HG03280 (cell line): ENCODE measurements around the gene SIRPA.

Experiments
- ATAC-seq: cut with Tn5 transposase; IDR thresholded peaks from one replicate; pipeline ENCODE4 v1.9.1; 2021; ENCODE audit warnings: mild to moderate bottlenecking, moderate library complexity; ENCODE audit not compliant: unreplicated experiment

The SIRPA gene

DNA sequence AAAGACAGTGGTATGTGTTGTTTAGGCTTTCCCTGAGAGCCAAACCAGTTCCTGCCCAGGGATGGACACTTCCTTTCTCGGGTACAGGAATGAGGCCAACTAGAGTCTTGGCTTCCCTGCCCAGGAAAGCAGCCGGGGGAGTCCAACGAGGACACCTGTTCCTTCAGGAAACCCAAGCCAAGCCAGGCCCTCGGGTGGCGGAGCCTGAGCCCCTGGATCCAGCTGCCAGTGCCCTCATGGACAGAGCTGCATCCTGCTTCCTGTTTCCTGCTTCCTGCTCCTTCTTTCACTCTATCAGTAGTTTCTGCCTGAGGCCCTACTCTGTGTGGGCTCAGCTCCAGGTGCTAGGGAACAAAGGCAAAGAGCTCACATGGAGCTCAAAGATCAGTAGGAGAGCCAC is 7.9 kb upstream of the SIRPA start:
- no peak for ATAC-seq

DNA sequence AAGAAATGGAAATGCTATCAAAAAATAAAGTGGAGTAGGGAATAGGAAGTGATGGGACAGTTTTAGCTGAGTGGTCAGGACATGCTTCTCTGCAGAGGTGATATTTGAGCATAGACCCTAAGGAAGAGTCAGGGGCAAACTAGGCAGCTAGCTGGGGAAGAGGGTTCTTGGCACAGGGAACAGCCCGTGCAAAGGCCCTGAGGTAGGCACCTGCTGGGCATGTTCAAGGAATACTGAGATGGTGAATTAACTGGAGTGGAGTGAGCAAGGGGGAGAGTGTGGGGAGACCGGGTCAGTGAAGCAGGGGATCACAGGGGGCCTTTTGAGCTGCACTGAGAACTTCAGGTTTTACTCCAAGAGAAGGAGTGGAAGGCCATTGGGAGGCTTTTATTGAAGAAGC is 7.5 kb upstream of the SIRPA start:
- no peak for ATAC-seq

DNA sequence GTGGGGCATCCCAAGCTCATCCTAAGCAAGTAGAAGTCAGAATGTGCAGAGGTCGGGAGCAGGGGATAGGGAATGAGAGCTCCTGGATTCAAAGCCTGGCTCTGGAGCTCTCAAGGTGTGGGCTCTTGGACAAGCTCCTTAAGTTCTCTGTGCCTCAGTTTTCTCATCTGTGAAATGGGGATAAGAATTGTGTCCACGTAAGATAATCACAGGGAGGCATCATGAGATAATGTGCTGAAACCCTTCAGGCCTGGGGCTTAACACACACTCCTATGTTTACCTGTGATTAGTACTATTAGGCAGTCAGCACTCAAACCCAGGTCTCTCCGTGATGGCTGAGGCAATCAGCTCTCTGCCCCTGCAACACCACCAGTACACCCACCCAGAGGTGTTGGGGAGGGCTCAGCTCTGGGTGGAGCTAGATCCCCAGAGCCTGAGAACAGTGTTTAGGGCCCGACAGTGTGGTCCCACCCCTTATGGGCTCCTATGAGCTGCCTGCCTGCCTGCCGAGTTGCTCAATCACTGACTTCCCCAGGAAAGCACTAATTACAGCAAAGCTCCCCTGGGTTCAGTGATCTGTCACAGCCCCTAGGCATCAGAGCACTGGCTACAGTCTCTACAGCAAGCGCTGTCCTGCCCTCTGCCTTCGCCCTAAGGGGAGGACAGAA is 6.3 kb upstream of the SIRPA start:
- ATAC-seq, result no peak

DNA sequence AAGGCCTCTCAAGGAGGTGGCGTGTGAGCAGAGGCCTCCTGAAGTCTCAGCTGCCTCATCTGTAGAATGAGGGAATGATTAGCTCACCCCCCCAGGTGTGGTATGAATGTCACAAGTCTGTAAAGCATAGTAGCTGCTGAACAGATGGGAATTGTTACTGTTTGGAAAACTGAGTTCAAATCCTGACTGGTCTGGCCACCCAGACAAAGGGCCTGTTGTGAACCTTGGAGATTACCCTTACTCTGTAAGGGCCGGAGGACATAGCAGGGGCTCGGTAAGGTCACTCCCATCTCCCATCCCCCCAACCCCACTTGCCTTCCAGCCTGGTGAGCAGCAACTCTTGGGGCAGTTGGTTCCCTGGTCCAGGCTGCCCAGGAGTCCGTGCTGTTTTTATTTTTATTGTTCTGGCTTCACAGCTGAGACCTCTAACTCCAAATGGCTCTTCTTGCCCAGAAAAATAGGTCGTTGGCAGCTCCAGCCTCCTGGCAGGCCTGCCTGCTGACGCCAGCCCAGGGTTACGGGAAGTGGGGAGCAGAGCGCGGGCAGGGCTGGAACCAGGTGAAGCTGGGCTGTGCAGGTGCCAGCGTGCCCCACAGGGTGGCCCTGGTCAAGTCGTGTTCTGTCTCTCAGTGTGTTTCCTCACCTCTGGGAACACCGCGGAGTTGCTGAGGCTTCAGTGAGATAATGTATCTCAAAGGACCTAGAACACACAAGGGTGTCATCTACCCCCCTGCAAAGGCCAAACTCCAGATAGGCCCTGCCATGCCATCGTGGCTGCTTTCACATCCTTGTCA is 4.5 kb upstream of the SIRPA start:
- ATAC-seq, result no peak

DNA sequence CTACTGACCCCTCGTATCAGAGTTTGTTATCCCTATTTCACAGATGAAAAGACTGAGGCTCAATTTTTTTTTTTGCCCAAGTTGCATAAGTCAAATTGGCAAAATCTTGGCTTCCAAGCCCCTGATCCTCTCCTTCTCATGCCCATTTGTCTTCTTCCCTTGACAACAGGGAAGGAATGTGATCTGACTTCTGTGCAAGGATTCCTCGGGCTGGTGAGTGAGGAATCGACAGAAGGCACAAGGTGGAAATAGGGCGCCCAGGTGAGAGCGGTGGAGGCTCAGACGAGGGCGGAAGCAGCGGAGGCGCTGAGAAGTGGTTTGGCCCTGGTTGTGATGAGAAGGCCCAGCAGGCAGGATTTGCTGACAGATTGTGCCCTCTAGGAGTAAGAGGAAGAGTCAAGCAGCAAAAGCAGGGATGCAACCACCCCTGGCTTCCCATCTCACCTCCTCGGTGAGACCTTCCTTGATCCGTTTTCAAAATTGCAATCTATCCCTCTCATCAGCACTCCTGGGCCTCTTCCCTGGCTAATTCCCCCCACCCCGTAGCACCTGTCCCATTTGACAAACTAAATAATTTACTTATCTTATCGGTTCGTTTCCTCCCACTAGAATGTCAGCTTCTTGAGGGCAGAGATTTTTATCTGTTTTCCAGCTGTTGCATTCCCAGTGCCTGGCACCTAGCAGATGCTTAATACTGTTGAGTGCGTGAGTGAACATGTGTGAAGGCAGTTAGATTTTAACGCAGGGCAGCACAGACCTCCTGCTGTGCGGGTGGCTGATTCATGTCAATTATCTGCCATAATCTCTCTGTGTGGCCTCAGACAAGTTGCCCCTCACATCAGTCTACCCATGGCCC is 3.7 kb upstream of the SIRPA start:
- ATAC-seq, result no peak

DNA sequence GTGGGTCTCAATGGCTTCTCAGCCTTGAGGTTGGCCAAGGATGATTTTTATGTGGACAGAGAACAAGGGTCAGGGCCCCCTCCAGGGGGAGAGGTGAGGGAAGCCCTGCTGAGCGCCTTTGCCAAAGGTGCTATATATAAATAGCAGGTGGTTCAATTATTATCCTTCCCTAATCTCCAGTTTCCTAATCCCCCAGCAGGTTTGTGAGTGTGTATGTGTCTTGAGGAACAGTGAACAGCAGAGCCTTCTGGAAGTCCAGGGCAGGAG is 3.2 kb upstream of the SIRPA start:
- ATAC-seq, result no peak

DNA sequence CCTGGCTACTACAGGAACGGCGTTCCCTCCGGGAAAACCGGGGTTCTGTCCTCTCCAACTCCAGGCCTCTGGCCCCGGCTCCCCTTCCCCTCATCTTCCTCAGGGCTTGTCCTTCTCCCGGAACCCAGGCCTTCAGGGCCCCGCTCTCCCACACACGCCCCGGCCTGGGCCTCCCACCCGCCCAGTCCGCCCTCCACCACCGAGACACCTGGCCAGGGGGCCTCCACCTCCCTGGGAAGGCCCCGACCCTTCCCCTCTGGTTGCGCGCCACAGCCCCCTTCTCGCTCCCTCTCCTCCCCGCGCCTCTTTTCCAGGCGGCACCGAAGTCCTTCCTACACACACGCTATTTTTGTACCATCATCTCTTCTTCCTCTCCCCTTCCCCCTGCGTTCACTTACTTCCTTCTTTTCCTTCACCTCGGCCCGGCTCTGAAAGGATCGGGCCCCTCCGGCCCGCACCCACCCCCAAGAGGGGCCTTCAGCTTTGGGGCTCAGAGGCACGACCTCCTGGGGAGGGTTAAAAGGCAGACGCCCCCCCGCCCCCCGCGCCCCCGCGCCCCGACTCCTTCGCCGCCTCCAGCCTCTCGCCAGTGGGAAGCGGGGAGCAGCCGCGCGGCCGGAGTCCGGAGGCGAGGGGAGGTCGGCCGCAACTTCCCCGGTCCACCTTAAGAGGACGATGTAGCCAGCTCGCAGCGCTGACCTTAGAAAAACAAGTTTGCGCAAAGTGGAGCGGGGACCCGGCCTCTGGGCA is 1.3 kb upstream of the SIRPA start:
- ATAC-seq, result no peak

DNA sequence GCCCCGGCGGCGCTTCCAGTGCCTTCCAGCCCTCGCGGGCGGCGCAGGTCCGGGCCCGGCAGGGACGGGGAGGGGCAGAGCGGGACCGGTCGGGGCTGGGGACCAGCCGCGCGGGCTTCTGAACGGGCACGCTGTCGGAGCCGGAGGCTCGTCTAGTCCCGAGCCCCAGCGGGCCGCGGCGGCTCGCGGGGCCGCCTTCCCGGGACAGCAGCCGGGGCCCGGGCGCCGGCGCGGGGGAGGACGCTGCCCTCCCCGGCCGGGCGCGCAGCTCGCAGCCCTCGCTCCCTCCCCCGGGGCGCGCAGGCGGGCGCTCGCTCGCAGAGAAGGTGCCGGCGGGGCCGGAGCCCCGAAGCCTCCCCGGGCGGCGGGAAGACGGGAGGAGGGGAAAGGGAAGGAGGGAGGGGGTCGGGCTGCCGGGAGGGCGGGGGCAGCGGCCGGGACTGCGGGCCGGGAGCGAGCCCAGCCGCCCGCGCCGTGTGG is 696 bp upstream of the SIRPA start:
- ATAC-seq, result no peak

DNA sequence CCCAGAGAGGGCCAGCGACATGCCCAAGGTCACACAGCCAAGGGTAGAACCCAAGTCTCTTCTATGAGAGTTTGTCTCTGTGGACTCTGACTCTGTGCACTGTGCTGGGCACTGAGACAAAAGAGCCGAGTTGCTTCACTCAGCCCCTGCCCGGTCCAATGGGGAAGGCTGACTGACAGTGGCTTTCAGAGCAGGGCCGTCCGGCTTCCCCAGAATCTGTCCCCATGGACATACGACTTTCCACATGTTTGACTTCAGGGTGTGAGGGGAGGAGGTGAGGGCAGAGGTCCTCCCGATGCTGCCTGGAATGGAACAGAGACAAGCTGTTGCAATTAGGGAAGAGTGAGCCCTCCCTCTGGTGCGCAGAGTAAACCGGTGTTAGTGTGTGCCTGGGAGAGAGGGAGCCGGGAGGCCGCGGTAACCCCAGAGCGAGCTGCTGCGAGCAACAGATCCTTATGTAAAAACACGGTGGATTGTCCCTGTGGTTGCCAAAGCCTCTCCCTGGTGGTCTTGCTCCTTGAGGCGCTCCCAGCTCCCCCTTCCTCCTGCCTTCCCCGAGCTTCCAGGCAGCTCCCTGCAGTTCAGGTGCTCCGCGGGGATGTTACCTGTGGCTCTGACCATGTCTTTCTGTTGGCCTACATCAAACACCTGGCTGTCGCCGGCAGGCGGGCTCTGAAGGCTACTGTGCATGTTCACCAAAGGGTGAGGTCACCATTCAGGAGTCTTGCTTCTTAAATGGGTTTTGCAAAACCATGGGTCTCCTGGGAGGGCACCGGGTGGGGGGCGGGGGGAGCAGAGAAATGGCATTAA is 672 bp downstream of the SIRPA start:
- ATAC-seq, result no peak

DNA sequence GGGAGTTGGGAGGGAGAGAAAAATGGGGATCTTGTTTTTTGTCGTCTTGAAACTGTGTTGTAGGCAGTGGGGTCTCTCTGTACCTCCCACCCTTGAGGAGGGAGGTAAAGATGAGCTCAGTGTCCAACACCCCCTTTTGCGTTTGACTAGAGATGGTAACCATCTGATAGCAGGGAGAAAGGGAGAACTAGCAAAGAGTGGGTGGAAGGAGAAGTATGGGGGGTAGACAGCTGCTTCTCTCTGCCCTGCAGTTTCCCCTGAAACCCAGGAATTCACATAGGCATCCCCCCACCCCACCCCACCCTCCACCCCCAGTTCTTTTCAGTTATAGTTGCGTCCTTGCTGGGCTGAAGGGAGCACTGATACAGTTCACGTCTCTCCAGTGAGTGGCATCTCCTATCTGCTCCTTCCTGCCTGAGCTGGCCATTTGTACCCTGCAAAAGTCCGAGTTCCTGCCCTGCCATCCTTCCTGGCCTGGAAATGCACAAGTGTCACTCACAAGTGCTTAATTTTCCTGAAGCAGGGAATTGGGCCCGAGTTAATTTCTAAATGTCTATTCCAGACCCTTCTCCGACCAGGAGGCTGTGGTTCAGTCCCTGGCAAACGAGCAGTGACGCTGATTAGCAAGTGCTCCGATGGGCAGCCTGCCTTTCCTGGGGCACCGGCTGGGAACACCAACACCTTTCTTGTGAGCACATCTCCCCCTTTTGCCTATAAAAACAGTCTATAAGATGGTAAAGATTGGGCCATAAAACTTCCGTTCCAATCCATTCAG is 1.5 kb downstream of the SIRPA start:
- ATAC-seq, result no peak

DNA sequence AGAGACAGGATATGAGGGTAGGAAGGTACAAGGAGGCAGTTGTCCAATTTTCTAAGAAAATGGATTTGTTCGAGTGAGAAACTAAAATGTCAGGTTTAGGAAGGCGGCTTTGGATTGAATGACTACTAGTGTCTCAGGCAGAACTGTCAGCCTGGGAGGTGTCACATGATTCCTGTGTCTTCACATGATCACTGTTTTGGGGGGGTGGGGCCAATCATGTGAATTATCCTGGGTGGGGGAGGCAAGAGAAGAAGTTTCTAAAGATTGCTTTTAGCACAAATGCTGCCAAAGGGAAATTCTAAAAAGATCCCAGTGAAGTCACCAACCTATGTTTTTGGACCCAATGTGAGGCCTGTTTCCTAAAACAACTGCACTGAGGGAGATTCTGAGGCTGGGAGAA is 2.3 kb downstream of the SIRPA start:
- ATAC-seq, result no peak

DNA sequence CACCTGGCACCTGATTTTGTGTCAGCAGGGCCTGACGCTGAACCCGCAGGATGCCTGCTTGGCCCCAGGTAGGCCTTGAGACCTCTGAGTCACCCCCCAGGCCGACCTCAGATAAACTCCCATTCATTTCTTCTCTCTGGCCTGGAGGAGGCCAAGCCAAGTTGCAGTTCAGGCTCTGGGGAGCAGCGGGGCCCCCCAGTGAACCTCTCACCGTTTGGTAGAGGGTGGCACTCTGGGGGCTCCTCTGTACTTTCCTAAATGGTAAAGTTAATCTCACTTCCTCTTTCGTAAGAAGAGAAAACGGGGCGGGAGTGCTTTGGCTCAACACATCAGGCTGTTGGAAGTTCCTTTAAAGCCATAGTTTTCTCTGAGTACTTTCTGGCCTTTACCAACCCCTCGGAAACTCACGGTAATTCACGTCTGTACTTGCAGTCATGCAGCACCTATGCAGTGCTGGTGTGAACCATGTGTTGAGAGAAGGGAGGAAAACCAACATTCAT is 2.8 kb downstream of the SIRPA start:
- ATAC-seq, result peak; percentile 42

DNA sequence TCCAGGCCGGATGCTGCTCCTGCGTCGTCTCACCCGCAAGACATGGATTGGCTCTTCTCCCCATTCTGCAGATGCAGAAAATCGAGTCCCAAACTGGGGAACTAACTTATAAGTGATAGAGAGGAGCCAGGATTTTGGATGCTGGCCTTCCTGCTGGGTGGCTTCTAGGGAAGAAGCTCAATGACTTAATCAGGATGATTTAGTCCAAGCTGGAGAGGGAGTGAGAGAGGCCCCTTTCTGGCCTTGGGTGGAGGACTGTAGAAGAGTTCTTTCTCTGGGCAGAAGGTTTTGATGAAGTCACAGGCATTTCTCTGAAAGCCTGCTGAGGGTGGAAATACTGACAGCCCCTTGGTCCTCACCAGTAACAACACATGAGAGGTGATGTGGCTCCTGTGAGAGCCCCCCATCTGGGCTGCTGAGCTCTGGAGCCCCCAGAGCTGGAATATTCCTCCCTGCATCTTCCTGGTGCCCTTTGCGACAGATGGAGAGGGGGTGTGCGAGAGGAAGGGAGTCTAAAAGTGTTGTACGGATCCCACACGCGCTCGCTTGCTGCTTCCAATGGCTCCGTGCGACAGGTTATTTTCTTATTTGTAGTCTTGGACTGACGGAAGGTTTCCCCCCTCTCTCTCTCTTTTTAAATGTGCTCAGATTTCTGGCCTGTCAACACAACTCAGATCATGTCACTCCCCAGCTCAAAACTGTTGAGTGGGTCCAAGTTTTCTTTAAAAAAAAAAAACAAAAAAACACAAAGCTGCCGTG is 3.5 kb downstream of the SIRPA start:
- ATAC-seq, result no peak

DNA sequence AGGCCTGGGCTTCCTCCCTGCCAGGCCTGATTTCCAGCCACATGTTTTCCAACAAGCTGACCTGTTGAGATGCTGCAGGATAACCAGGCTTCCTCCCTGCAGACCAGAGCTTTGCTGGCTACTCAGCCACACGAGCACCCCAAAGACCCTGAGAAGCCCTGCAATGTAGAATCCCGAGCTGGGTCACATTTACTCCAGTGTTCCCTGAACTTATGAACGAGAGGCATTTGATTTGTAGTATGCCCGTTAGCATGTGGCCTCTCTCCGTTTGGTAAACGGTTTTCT is 4.0 kb downstream of the SIRPA start:
- no peak for ATAC-seq

DNA sequence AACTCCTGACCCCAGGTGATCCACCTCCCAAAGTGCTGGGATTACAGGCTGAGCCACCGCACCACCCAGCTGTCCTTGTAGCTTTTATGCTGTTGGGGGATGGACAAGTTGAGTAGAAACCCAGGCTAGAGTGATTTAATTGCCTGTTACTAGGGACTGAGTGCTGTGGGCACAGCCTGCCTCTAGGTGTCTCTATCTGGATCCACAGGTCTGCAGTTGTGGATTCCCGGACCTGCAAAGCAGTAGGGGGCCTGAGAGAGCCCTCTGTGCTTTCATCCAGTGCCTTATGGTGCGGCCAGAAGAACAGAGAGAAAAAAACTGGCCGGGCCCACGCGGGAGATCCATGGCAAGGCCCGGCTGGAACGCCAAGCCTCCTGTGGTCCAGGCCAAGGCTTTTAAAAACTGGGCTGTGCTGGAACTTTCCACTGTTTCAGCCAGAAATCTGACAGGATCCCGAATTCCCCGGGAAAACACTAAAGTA is 5.2 kb downstream of the SIRPA start:
- no peak for ATAC-seq

DNA sequence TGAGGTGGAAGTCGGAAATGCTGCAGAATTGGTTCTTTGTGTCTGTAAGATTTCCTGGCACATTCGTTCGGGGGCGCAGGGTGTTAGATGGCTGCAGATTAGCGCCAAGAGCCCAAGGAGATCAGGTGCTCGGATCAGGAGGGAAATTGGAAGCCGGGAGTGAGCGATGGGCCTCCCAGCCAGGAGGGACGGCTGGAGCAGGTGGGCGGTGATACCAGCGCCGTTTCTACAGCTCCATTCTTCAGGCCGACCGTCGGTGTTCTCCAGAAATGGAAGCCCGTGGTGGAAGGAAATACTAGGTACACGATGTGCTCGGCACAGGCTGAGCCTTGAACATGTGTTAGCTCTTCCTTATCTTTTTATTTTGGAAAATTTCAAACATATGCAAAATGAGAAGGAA is 6.5 kb downstream of the SIRPA start:
- ATAC-seq, result no peak

DNA sequence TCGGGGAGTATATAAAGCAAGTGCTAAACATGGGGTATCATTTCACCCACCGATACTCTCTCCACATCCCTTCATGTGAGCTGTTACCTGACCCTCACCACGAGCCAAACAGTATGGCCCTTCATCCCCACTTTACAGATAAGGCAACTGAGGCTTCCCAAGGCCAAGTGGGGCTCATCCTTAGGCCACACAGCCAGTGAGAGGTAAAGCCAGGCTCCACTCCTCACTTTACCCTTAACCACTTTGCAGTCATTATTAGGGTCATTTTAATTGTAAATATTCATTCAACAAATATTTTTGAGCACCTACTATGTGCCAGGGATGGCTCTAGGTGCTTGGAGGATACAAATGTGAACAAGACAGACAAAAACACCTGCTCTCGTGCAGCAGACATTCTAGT is 7.0 kb downstream of the SIRPA start:
- ATAC-seq, result no peak

DNA sequence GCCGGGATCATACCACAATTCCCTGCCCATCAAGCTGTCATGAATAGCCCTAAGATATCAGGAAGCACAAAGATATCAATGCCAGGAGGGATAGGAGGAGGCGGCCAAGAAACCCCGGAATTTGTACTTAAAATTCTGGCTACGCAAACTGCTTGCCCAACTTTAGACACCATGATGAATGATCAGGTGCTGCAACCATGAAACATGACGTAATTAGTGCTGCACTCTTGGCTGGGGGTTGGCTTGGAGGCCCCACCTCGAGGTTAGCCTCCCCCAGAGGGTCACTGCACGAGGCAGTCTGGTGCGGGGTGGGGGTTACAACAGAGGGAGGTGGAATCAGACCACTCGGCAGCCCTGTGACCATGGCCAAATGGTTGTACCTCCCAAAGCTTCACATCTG is 8.9 kb downstream of the SIRPA start:
- ATAC-seq, result no peak

DNA sequence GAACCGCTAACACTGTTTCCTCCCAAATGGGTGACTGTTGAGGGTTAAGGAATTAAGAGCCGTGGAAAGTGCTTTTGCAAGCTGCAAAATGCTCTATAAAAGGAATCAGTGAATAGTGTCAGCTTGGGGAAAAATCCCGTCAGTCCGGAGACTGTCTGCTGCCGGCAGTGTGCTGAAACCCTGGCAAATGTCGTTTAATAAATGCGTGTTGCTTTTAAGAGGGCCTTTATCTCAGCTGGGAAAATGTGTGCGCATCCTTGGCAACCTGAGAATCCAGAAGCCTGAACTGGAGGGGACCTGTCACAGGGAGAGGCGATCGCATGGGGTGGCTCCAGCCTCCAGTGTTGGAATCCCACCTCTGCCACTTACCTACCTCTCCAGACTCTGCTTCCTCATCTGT is 9.8 kb downstream of the SIRPA start:
- no peak for ATAC-seq
